PC-9 (cell line): ENCODE measurements around the gene TSHZ2. TPM values are rescaled to one million over a fixed set of nuclear protein-coding genes. Genes with fewer than 3 reads are reported as not detected.

Experiments used
- BruUV-seq: library from RNA; stranded (reverse); fragments of 400-500 nt; replicated peaks from 2 replicates; lab custom pipeline; 2021; lab: Mats Ljungman, UMichigan
- CTCF ChIA-PET: fragments of 300-600 bp; sonication (Branson Sonifier 250); formaldehyde crosslinking; loops from one replicate; lab custom pipeline; 2022; ENCODE audit warnings: antibody characterized with exemption; lab: Charles Lee
- POLR2A ChIA-PET: fragments of 300-600 bp; sonication (Branson Sonifier 250); formaldehyde crosslinking; loops from one replicate; lab custom pipeline; 2022; ENCODE audit warnings: antibody characterized with exemption; ENCODE audit not compliant: unreplicated experiment; lab: Charles Lee
- DNase-seq, 2 experiments: peaks; one replicate each; pipeline versions ENCODE4 v3.0.0 to v3.0.0-alpha.2; 2015 to 2022; ENCODE audit warnings: mixed read lengths in 1 of 2
- H2AFZ ChIP-seq: fragments of 200-600 bp; sonication (generic); 2 replicates; pipeline ENCODE4 v1.8.1; 2017; ENCODE audit warnings: antibody characterized with exemption
- H3F3A ChIP-seq: fragments of 200-600 bp; sonication (generic); 2 replicates; pipeline ENCODE4 v1.8.1; 2017; ENCODE audit warnings: antibody characterized with exemption, mild to moderate bottlenecking, low read depth; ENCODE audit not compliant: insufficient read depth
- H3K27ac ChIP-seq: fragments of 200-600 bp; sonication (generic); 2 replicates; pipeline ENCODE4 v1.6.1; 2016; ENCODE audit warnings: mixed run types
- H3K27me3 ChIP-seq: fragments of 200-600 bp; sonication (generic); 2 replicates; pipeline ENCODE4 v1.6.1; 2016; ENCODE audit warnings: low read depth, mixed run types; ENCODE audit not compliant: insufficient read depth
- H3K36me3 ChIP-seq: fragments of 200-600 bp; sonication (generic); 2 replicates; pipeline ENCODE4 v1.6.1; 2016; ENCODE audit warnings: low read depth, mixed run types
- H3K4me1 ChIP-seq: fragments of 200-600 bp; sonication (generic); replicated peaks from 2 replicates; pipeline ENCODE4 v1.6.1; 2016; ENCODE audit warnings: mixed run types; ENCODE audit not compliant: insufficient read depth
- H3K4me2 ChIP-seq: fragments of 200-600 bp; sonication (generic); 2 replicates; pipeline ENCODE4 v1.6.1; 2017; ENCODE audit warnings: mixed run types
- H3K4me3 ChIP-seq: fragments of 200-600 bp; sonication (generic); 2 replicates; pipeline ENCODE4 v1.6.1; 2016; ENCODE audit warnings: mixed run types
- H3K79me2 ChIP-seq: fragments of 200-600 bp; sonication (generic); 2 replicates; pipeline ENCODE4 v1.6.1; 2017; ENCODE audit warnings: low read depth, mixed run types
- H3K9me2 ChIP-seq: fragments of 200-600 bp; sonication (generic); 2 replicates; pipeline ENCODE4 v1.8.1; 2017; ENCODE audit warnings: mild to moderate bottlenecking; ENCODE audit not compliant: insufficient read depth
- H3K9me3 ChIP-seq: fragments of 200-600 bp; sonication (generic); 2 replicates; pipeline ENCODE4 v1.8.1; 2016; ENCODE audit warnings: low read depth; ENCODE audit not compliant: insufficient read depth
- H4K20me1 ChIP-seq: fragments of 200-600 bp; sonication (generic); 2 replicates; pipeline ENCODE4 v1.8.1; 2017; ENCODE audit not compliant: insufficient read depth
- CTCF ChIP-seq: fragments of 200-600 bp; sonication (generic); conservative IDR thresholded peaks from 2 replicates; pipeline ENCODE4 v1.6.1; 2017; ENCODE audit warnings: mixed run types, antibody characterized with exemption, mild to moderate bottlenecking, moderate library complexity
- EZH2 ChIP-seq: fragments of 200-600 bp; sonication (generic); IDR thresholded peaks from 2 replicates; pipeline ENCODE4 v1.8.0; 2017; ENCODE audit warnings: antibody characterized with exemption, low read depth
- intact Hi-C: fragments of 100-400 bp; cut with micrococcal nuclease; formaldehyde crosslinking; loops from one replicate; pipeline ENCODE4 v1.10.0; 2022; ENCODE audit not compliant: unreplicated experiment
- total RNA-seq: library from RNA; stranded (reverse); gene quantifications from 2 replicates; pipeline ENCODE4 v1.2.3, GENCODE V29; 2021

The TSHZ2 gene
- total RNA-seq, 1 experiment from 2014 or later = not detected

- CTCF ChIA-PET = no interaction called here
- Histone ChIP-seq H3K36me3 (no peaks in the 10 kb centered on the region), H3K79me2 (no peaks in the 10 kb centered on the region), H3K27ac (no peak overlapping the region), H3K9me2 (no peaks in the 10 kb centered on the region), H3K4me1 (no peaks in the 10 kb centered on the region), H3K9me3 (no peaks in the 10 kb centered on the region), H3K4me2 (no peak overlapping the region), H3K4me3 (no peak overlapping the region), H3K27me3 (peaks cover 87% of the 10 kb centered on the region), H3F3A (no peaks in the 10 kb centered on the region), H4K20me1 (no peaks in the 10 kb centered on the region), H2AFZ (no peak overlapping the region)
- no peak for TF ChIP-seq CTCF
- no peak for TF ChIP-seq EZH2
- no TSS peak for BruUV-seq
- POLR2A ChIA-PET = no interaction called here
- intact Hi-C loops = no loop called here
- peak in 1 of 2 experiments; percentile 23 for DNase-seq
These were observed 518.5 kb downstream of the TSHZ2 start for GRCh38 chr20:53490620-53491019.

- no peaks in the 10 kb centered on the region for H3K4me1 ChIP-seq
- no peak for TF ChIP-seq CTCF
- TF ChIP-seq EZH2 = no peak
- H3F3A ChIP-seq = no peaks in the 10 kb centered on the region
- POLR2A ChIA-PET = no interaction called here
- no peak overlapping the region for H3K4me3 ChIP-seq
- no peaks in the 10 kb centered on the region for H3K79me2 ChIP-seq
- 0 out of 2 replicates have a peak, but pooled peaks cover 1% of the 10 kb centered on the region for H3K9me3 ChIP-seq
- no TSS peak for BruUV-seq
- no peak for DNase-seq
- no peak overlapping the region for H3K4me2 ChIP-seq
- H3K36me3 ChIP-seq = no peaks in the 10 kb centered on the region
- no peak overlapping the region for H2AFZ ChIP-seq
- CTCF ChIA-PET = no interaction called here
- intact Hi-C loops = no loop called here
- no peak overlapping the region for H3K27ac ChIP-seq
- H4K20me1 ChIP-seq = no peaks in the 10 kb centered on the region
- peaks cover 87% of the 10 kb centered on the region for H3K27me3 ChIP-seq
- no peaks in the 10 kb centered on the region for H3K9me2 ChIP-seq
These were observed 519.3 kb downstream of the TSHZ2 start for GRCh38 chr20:53491462-53491861.

DNA sequence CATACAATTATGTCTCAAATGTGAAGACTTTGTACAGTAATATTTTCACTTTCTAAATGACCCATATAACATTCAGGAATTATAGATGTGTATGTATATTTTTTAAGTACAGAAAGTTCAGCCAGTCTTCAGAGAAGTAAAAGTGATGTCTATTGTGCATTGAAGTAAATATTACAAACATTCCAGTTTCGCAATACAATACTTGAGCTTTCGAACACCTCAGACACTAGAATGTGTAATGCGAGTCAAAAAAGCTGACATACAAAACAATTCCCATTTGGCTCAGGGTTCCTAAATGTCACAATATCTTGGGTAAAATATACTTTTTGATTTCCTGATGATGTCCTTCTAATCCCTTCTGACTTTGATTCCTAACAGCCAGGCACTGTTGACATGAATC lies 520.1 kb downstream of the TSHZ2 start:
- DNase-seq = no peak

More for the DNA sequence above, 520.1 kb downstream of the TSHZ2 start:
- Histone ChIP-seq H3K4me2 (no peak overlapping the region), H3K9me3 (0 out of 2 replicates have a peak, but pooled peaks cover 9% of the 10 kb centered on the region), H3K4me1 (no peaks in the 10 kb centered on the region), H3K36me3 (no peaks in the 10 kb centered on the region), H3K79me2 (no peaks in the 10 kb centered on the region), H3K9me2 (no peaks in the 10 kb centered on the region), H3F3A (no peaks in the 10 kb centered on the region), H3K27me3 (peaks cover 86% of the 10 kb centered on the region), H4K20me1 (no peaks in the 10 kb centered on the region), H3K4me3 (no peak overlapping the region), H3K27ac (no peak overlapping the region), H2AFZ (no peak overlapping the region)
- BruUV-seq = no TSS peak
- TF ChIP-seq CTCF = no peak
- no peak for TF ChIP-seq EZH2
- POLR2A ChIA-PET = interaction anchor here (0.6 kb wide), 2 partner anchors 9 to 1276 kb away, joined by 3 to 8 read pairs; no protein-coding TSS in a partner anchor
- CTCF ChIA-PET = no interaction called here
- intact Hi-C loops = no loop called here
